ENCODE data around the gene SLC5A10.

GRCh38 chr17:18999911-19000310, 47.9 kb downstream of the SLC5A10 start:
- TF ChIP-seq, protein P1, sequence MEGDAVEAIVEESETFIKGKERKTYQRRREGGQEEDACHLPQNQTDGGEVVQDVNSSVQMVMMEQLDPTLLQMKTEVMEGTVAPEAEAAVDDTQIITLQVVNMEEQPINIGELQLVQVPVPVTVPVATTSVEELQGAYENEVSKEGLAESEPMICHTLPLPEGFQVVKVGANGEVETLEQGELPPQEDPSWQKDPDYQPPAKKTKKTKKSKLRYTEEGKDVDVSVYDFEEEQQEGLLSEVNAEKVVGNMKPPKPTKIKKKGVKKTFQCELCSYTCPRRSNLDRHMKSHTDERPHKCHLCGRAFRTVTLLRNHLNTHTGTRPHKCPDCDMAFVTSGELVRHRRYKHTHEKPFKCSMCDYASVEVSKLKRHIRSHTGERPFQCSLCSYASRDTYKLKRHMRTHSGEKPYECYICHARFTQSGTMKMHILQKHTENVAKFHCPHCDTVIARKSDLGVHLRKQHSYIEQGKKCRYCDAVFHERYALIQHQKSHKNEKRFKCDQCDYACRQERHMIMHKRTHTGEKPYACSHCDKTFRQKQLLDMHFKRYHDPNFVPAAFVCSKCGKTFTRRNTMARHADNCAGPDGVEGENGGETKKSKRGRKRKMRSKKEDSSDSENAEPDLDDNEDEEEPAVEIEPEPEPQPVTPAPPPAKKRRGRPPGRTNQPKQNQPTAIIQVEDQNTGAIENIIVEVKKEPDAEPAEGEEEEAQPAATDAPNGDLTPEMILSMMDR (IDR thresholded peaks at IDR 0.05), result no peak
- TF ChIP-seq ZFX (IDR thresholded peaks at IDR 0.05; ENCODE audit: borderline replicate concordance), result no peak
